Measurements from ENCODE around the gene MYO7A.
A peak's percentile ranks its signal among the peaks of the same experiment; 100 is the strongest.

MYO7A gene

DNA sequence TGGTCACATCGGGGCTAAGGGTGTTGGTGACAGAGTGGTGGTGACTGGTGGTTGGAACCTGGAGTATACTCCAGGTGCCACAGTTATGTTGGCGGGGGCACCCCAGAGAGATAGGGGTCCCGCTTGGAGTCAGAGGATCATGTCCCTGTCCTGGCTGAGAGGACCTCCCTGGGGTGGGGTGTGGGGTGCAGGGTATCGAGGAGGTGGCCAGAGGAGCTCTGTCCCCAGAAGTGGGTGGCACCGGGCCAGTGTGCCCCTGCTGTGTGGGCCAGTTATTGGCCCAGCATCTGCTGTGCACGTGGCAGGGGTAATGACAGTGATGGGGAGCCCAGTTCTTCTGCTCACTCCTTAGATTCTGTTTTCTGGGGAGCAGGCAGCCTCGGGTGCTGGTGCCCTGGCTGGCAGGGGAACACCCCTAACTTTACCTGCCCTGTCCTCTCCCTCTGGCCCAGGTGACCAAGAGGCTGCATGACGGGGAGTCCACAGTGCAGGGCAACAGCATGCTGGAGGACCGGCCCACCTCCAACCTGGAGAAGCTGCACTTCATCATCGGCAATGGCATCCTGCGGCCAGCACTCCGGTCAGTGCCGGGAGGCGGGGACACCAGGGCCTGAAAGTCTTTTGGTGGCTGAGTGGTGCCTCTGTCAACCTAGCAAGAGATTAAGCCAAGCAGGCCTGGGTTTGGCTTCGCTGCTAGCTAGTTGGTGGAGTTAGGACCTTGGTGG is 56.3 kb downstream of the MYO7A start:
- DNase-seq (ENCODE audit: low read depth): no peak

DNA sequence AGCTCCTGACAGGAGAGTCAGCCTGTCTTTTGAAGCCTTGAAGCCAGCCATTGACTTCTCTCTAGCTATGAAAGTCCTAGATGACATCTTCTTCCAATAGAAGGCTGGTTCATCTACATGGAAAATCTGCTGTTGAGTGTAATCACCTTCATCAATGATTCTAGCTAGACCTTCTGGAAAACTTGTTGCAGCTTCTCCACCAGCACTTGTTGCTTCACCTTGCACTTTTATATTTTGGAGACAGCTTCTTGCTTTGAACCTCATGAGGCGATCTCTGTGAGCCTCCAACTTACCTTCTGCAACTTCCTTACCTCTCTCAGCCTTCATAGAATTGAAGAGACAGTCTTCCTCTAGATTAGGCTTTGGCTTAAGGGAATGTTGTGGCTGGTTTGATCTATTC is 58.3 kb downstream of the MYO7A start:
- no peak for DNase-seq (ENCODE audit: low read depth)

DNA sequence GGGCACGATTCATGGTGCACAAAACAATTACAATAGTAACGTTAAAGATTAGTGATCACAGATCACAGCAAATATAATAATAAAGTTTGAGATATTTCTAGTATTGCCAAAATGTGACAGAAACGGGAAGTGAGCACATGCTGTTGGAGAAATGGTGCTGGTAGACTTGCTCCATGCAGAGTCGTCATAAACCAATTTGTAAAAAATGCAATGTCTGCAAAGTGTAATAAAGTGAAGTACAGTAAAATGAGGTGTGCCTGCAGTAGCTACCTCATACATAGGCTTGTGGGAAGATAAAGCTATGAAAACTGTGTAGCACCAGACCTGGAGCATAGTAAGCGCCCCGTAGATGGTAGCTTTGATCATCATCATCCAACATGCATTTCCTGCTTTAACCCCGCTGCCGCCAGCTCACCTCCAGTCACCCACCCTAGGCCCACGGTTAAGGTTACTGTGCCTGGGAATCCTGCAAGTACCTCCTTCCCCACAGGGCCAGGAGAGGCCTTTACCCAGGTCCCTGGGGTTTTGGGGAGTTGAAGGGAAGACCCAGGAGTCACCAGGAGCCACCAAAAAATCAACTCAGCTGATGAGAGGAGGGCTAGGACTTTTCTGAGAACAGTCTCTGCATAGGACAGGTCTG is 59.2 kb downstream of the MYO7A start:
- DNase-seq (ENCODE audit: low read depth): no peak

DNA sequence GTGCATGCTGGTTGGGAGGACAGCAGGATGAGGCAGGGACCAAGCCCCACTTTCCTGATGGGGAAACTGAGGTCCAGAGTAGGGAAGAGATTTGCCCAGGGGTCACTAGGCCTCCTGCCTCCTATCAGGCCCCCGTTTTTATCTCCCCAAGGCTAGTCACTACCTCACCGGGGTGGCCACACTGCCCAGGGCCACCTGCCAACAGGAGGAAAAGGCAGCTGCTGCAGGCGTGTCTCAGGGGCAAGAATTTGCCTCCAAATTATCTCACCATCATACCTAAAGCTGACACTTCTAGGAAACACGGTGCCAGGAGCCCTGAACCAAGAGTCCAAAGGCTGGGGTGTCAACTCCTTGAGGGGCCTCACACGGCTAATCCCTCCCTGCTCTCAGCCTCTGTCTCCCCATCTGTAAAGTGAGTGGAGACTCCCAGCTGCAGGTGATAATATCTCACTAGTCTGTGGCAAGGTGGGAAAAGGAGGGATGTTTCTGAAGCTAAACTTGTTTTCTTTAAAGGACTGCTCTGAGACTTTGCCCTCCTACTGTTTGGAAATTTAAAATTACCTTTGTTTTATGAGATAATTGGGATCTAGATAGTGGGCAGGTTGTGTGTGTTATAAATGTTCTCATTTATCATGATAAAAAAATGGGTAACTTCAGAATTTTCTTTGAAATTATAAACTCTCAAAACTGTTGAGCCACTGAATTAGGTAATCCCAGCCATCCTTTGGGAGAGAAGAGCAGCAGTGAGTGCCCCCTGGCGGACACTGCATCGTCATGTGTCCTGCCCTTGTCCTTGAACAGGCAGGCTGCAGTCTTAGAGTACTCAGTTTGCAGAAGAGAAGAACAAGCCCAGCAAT is 60.0 kb downstream of the MYO7A start:
- peak; percentile 56 for DNase-seq (ENCODE audit: low read depth)

DNA sequence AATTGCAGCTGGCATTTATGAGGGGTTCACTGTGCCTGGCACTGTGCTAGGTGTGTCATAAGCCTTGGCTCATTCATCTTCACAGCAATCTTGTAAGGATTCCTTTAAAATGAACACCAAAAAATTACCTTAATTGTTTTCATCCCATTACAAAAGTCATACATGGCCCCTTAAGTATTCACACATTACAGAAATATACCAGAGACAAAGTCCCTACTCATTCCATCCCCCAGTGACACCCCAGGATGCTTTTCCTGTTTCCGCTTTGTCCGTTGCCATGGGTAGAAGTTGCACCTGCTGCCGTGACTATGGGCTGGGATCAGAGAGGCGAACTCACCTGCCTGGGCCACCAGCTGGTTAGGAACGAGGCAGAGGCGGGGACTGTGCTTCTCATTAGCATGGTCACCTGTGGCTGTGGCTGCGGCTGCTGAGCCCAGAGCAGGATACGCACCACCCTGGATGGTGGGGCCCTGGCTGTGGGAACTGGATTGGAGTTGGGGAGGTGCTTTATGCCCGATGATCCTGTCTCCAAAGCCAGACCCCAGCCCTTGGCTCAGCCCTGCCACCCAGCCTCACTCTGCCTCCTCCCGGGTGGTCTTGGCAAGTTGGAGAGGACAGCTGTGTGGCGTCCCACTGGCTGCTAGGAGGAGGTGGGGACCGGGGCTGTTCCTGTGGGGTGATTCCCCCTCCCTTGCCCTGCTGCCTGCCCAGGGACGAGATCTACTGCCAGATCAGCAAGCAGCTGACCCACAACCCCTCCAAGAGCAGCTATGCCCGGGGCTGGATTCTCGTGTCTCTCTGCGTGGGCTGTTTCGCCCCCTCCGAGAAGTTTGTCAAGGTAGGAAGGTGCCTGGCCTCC is 60.8 kb downstream of the MYO7A start:
- no peak for DNase-seq (ENCODE audit: low read depth)

DNA sequence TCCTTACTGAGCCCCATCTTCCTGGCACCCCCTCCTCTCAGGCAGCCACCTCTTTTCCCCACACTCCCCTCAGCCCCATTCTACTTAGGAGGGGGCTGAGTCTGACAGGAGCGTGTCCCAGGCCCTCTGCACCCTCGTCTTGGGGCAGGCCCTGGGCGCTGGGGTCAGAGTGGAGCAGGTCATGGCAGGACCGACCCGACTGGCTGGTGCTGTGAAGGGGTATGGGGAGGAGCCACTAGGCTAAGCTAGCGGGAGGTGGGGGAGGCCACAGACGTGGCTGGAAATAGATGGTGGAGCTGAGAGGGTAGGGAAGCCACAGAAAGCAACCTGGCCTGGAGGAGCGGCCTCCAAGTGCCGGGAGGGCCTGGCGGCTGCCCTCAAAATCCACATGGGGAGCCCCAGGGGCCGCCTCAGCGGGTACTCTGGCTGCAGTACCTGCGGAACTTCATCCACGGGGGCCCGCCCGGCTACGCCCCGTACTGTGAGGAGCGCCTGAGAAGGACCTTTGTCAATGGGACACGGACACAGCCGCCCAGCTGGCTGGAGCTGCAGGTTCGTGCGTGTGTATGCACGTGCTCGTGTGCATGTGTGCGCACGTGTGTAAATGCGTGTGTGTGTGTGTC is 61.7 kb downstream of the MYO7A start:
- DNase-seq (ENCODE audit: low read depth): no peak

DNA sequence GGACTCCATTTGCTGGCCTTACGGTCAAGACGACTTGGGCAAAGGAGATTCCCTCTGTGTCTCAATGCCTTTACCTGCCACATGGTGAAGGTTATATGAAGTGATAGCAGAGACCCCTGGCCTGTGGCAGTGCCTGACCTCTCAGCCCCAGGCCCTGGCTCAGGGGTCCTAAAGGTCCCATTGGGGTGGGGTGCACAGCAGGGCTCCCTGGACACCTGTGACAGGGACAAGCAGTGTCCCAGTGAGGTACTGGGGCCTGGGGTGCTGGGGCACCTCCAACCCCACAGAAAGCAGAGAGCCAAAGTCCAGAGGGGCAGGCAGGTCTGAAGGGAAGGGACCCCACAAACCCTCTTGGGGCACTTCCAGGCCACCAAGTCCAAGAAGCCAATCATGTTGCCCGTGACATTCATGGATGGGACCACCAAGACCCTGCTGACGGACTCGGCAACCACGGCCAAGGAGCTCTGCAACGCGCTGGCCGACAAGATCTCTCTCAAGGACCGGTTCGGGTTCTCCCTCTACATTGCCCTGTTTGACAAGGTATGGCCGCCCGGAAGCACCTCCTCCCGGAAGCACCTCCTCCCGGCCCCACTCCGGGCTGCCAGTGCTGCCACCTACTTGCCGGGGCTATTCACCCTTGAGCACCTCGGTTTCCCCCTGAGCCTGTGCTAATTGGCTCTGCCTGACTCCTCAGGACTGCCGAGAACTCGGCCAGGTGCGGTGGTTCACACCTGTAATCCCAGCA is 62.5 kb downstream of the MYO7A start:
- no peak for DNase-seq (ENCODE audit: low read depth)

DNA sequence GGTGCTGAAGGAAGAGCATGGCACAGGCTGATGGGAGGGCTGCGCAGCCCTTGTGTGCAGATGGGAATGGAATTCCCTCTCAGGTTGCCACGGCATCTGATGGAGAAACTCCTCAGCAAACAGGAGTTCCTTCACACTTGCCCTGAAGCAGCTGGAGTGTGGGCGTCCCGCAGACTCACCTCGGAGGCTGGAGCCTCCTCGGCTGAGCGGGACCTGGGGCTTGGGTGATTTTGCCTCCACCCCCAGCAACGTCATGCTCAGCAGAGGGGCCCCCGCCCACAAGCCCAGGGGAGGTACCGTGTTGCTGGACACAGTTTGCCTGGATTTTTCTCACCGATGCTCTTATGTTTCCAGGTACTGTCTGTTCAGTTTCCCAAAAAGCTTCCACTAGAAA is 63.4 kb downstream of the MYO7A start:
- DNase-seq (ENCODE audit: low read depth): no peak

DNA sequence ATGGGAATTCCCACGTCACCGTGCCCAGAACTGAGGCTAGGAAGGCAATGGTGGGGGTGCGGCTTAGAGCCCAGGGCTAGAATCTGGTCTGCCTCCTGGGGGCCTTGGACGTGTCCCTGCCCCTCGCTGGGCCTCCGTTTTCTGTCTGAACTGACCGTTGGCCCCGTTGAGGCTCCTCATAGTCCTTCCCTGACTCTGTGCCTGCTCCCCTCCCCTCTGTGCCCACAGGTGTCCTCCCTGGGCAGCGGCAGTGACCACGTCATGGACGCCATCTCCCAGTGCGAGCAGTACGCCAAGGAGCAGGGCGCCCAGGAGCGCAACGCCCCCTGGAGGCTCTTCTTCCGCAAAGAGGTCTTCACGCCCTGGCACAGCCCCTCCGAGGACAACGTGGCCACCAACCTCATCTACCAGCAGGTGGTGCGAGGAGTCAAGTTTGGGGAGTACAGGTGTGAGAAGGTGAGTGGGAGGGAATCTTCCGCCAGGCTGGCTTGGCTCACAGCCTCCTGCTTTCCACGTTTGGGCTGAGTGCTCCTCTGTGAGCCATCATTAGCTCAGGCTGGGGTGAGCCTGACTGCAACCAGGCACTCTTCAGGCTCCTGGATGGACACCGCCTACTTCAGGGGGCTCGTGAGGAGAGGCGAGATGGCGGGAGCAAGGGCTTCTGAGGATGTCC is 63.9 kb downstream of the MYO7A start:
- peak; percentile 55 for DNase-seq (ENCODE audit: low read depth)

DNA sequence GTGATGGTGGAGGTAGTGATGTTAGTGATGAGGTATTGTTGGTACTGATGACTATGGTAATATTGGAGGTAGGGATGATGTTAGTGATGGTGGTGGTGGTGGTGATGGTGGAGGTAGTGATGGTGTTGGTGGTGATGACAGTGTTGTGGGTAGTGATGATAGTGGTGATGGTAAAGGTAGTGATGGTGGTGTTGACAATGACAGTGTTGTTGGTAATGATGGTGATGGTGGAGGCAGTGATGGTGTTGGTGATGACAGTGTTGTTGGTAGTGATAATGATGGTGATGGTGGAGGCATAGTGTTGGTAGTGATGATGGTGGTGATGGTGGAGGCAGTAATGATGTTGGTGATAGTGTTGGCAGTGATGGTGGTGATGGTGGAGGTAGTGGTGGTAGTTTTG is 65.1 kb downstream of the MYO7A start:
- no peak for DNase-seq (ENCODE audit: low read depth)

DNA sequence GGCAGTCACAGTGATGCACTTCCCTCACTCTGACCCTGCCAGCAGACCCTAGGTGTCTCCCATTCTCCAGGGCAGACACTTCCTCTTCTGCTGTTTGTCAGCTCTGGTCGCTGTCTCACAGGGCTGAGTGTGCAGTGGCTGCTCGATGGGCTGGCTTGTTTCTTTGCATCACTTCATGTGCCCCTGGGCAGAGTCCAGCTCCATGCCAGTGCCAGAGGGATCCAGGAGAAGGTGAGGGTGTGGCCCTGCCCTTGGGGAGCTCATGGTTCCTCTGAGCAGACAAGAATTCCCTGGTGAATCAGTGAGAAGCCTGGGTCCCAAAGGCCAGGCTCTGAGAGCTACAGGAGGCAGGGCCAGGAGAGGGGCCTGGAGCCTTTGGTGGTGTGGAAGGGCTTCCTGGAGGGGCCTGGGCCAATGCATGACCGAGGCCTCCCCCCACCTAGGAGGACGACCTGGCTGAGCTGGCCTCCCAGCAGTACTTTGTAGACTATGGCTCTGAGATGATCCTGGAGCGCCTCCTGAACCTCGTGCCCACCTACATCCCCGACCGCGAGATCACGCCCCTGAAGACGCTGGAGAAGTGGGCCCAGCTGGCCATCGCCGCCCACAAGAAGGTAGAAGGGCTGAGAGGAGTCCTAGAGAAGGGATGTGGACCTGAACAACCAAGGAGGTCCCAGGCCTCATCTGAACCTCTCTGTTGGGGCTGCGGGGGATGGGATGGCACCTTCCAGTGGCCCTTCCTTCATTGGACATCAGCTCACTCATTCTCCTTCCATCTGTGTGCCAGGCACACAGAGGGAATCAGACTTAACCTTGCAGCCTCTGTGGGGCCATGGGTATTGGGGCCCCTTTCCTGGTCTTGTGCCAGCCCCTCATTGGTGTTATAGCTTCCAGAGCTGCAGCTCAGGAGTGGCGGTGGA is 66.1 kb downstream of the MYO7A start:
- DNase-seq (ENCODE audit: low read depth): no peak

DNA sequence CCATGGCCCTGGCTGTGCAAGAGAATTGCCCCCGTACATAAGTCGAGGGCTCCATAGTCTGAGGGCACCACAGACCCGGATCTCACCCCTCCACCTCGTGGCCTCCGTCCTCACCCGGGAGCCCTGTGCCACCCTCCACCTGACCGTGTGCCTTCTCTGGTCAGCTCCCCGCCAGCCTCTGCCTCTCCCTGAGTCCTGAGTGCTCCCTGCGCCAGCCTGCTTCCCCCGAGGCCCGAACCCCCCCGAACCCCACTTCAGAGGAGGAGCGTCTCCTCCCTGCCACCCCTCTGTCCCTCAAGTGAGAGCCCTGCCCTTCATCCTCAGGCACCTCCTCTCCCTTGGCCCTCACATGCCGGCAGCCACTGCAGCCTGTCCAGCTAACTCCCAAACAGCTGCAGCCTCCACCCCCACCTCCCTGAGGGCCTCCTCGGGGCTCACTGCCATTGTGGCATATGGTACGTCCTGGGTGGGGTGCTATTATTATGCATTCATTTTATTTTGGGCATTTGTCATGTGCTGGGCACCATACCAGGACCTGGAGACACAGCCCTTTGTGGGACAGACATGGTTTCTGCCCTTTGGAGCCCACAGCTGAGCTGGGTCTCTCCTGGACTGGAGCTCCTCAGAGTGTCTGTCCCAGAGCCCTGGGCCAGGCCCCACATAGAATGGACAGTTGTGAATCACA is 67.2 kb downstream of the MYO7A start:
- DNase-seq (ENCODE audit: low read depth): no peak

DNA sequence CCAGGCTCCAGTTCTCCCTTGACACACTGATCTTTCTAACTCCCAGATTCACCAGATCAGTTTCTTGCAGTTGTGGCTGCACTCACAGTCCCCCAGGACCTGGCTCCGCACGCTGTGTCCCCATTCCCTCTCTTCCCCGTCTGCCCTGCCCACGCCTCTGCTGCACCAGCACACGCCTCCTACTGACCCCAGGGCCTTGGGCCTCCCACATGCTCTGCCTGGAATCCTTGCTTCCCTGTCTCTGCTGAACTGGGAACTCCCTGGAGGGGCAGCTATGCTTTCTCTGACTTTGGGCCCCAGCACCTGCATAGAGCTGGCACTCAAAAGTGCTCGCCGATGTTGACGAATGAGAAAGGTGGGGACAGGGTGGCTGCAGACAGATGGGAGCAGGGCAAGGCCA is 68.9 kb downstream of the MYO7A start:
- no peak for DNase-seq (ENCODE audit: low read depth)

DNA sequence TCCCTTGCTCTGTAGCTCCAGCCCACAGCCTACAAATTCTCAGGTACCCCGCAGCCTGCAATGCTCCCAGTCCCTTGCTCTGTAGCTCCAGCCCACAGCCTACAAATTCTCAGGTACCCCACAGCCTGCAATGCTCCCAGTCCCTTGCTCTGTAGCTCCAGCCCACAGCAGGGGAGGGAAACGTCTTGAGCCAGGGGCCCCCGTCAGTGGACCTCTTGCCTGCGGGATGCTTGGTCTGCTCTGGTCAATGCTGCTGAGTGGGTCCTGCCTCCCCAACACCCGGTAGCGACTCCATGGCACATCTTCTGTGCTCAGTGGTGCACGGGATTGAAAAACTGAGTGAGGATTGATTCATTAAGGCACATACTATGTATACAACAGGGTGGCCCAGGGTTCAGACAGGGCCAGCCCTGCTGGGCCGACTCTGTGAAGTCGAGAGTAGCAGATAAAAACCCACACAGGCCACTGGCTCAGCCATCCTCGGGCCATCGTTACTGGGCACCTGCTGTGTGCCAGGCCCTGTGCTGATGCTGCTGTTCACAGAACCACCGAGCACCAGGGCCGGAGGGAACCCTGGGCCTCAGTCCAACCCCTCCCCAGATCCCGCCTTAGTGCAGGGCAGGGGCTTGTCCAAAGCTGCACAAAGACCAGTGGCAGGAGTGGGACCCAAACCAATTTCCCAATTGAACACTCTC is 69.7 kb downstream of the MYO7A start:
- DNase-seq (ENCODE audit: low read depth): no peak

DNA sequence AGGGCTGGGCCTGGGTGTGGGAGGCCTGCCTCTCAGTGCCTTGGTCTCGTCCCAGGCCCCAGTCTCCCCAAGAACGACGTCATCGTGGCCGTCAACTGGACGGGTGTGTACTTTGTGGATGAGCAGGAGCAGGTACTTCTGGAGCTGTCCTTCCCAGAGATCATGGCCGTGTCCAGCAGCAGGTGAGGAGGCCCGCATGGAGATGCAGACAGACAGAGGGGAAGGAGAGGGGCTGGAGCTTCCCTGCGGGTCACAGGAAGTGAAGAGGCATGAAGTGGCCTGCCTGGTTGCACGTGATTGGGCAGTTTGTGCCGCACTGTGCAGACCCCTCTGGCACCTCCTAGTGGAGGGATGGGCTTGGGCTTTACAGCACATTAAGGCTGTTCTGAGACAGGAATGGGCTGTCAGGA is 70.4 kb downstream of the MYO7A start:
- DNase-seq (ENCODE audit: low read depth): peak; percentile 78

DNA sequence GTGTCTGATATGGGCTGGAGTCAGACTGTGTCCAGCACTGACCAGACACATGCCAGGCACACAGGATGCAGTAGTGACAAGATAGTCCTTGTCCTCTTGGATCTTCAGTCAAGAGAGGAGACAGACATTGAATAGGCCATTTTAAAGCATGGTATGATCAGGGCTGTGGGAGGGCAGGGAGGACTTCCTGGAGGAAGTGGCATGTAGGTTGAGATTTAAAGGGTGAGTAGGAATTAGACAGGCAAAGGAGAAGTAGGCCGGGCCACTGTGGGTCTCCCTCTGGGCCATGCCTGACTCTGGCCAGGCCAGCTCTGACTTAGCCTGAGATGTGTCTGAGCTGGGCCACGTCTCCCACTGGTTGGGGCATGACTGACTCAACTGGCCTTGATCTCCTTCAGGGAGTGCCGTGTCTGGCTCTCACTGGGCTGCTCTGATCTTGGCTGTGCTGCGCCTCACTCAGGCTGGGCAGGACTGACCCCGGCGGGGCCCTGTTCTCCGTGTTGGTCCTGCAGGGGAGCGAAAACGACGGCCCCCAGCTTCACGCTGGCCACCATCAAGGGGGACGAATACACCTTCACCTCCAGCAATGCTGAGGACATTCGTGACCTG is 71.2 kb downstream of the MYO7A start:
- DNase-seq (ENCODE audit: low read depth): peak; percentile 18
